GM18498 (cell line): Measurements from ENCODE around the gene PGK1.
A peak's percentile ranks its signal among the peaks of the same experiment; 100 is the strongest.
"Not testable (repeated sequence)": the region's sequence is repeated elsewhere in the genome, so short reads cannot be mapped to it uniquely, and the experiment has no call there.

Experiments
- ATAC-seq: cut with Tn5 transposase; IDR thresholded peaks from one replicate; pipeline ENCODE4 v1.9.1; 2021; ENCODE audit warnings: mild to moderate bottlenecking, moderate library complexity; ENCODE audit not compliant: unreplicated experiment

PGK1 gene

DNA sequence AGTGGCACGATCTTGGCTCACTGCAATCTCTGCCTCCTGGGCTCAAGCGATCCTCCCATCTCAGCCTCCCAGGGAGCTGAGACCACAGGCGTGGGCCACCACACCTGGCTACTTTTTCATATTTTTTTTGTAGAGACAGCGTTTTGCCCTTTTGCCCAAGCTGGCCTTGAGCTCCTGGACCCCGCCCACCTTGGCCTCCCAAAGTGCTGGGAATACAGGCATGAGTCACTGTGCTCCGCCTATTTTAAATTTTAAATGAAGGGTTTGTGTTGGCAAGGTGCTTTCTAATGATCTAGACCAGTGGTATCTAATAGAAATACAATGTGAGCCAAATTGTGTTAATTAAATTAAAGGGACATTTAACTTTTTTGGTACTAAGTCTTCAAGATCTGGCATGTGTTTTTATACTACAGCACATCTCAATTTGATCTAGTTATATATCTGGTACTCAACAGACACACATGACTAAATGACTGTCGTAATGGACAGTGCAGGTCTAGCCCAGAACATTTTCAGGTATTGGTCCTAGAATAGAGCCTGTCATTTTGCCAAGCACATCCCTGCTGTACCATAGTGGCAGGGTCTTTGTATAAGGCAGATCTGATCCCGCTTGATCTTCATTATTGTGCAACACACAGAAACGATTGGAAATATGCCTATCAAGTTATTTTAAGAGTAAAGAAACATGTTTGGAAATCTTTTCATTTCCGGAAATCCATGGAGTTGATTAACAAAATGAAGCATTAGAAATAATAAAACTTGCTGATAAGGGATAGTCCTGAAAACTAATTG lies 7.3 kb downstream of the PGK1 start:
- no peak for ATAC-seq

DNA sequence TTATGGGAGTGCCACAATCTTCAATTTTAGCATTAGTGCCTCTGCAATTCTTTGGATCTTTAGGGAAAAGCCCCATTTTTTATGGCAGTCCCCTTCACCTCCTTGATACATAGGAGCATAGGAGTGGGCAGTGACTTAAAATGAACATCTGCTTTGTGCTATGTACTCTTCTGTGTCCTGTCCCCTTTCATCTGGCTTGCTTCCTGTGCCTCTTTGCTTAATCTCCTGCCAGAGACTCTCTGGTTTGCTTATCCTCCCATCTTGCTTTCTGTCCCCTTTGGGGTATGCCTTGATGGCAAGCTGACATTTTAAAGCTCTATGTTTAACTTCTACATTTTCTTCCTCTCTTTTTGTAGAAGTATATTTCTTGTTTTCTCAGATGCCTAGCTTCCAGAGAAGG lies 12.3 kb downstream of the PGK1 start:
- ATAC-seq: no peak

DNA sequence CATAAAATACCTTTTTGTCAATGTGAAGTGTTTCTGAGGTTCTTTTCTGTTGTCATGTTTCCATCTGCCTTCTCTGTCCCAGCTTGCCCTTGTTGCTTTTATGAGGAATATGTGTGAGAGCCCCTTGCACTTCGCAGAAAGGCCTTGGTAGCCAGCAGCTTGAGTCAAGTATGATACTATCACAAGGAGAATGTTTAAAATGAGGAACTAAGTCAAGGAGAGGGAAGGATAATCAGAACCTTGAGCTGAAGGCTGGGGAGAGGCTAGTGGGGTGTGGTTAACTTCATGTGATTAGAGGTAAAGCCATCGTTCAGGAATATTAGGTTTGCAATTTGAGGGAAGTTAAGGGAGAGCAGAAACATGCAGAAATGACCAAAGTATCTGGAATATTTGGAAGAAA lies 12.7 kb downstream of the PGK1 start:
- ATAC-seq: no peak

DNA sequence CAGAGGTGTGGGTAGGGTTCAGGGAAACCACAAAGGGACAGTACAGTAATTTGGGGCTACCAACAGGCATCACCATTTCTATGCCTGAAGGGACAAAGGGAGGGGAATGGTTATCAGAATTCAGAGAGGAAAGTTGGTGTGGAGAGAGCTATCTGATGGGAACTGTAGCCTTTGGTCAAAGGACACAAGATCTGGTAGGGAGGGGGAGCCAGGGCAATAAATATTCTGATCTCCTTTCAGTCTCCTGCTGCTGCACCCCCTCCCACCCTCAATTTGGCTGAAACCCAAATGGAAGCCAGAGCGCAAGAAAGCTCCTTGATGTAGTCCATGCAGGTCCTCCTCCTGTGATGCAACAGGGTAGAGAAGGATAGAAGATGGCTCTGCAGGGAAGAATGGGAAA lies 14.6 kb downstream of the PGK1 start:
- ATAC-seq: no peak

DNA sequence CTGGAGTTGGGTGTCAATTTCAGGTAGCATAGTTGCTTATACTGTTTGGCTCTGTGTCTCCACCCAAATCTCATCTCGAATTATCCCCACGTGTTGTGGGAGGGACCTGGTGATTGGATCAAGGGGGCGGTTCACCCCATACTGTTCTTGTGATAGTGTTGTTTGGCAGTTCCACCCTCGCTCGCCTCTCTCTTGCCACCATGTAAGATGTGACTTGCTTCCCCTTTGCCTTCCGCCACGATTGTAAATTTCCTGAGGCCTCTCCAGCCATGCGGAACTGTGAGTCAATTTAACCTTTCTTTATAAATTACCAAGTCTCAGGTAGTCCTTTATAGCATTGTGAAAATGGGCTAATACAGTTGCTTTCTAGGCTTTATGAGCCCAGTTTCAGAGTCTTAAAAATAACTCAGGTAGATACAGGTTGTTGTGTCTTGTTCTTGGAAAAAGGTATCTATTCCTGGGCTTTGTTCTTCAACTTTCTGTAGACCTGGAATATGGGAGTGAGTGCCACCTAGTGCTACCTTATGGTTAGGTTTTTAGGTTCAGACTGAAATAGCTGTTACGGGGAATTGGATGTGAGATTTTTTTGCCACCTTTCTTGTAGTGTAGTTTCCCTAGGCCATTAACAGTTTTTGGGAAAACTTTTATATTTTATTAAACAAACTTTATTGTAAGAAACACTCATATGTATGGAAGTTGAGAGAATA lies 15.6 kb downstream of the PGK1 start:
- no peak for ATAC-seq

DNA sequence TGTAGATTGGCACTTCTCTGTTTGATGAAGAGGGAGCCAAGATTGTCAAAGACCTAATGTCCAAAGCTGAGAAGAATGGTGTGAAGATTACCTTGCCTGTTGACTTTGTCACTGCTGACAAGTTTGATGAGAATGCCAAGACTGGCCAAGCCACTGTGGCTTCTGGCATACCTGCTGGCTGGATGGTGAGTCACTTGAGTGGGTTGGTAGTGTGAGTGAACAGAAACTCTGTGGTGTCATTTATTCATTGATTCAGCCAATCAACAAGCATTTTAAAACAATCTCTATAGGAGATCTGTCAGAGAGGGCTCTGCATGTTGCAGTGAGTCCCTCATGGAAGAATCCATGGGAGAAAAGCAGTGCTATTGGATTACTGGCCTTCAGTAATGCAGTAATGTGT lies 19.1 kb downstream of the PGK1 start:
- ATAC-seq: no peak

DNA sequence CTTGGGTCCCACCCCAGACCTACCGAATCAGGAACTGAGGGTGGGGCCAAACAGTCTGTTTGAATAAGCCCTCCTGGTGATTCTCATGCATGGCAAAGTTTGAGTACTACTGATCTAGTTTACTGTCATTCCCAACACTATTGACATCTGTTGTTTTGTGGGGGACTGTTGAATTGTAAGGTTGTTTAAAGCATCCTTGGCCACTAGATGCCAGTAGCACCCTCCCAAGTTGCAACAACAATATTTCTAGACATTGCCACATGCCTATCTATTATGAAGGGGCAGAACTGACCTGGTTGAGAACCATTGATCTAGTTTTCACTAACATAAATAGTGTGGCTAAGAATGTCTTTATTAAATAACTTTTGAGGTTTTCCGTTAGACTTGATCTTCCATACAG lies 20.3 kb downstream of the PGK1 start:
- no peak for ATAC-seq

DNA sequence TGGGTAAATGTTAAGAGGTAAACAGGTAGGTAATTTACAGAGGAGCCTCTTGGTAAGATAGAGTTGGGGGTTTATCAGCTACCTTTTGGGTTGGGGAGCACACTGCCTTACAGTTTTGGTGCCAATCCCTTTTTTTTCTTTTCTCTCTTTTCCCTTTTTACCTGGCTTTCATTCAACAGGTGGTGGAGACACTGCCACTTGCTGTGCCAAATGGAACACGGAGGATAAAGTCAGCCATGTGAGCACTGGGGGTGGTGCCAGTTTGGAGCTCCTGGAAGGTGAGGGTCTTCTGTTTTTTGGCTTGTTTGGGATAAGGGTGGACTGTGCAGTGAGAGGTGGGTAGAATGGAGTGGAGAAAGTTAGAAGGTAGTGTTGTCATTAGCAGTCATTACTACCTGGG lies 21.1 kb downstream of the PGK1 start:
- no peak for ATAC-seq

DNA sequence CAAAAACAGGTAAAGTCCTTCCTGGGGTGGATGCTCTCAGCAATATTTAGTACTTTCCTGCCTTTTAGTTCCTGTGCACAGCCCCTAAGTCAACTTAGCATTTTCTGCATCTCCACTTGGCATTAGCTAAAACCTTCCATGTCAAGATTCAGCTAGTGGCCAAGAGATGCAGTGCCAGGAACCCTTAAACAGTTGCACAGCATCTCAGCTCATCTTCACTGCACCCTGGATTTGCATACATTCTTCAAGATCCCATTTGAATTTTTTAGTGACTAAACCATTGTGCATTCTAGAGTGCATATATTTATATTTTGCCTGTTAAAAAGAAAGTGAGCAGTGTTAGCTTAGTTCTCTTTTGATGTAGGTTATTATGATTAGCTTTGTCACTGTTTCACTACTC lies 21.7 kb downstream of the PGK1 start:
- ATAC-seq: not testable (repeated sequence)

DNA sequence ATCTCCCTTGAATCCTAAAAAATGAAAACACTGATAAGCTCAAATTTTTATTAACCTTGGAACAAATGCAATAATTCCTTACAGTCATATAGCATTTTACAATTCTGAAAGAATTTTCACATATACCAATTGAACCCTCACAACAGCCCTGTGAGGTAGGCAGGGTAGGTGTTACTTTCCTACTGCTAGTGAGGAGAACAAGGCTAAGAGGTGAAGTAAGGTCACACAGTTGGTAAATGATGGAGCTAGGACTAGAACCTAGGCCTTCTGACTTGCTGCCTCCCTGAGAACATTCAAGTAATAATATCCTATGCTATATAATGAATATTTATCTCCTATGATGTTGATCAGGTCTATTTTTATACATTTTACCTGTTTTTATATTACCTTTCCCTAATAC lies 25.7 kb downstream of the PGK1 start:
- ATAC-seq: no peak

DNA sequence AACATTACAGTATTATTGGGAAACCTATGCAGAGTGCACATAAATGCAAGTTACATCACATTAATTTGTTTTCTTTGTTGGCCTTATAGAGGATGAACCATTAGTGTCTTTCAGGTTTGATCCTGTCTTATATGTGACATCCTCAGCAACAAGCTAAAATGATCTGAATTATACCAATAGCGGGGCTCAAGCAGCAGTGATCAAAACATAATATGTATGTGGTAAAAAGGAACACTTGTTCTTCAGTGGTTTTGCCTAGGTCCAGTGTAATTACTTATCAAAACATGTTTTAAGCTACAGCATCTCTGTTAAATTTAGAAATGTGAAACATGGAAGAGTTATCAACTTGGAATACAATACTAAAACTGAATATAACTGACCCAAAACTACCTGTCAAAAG lies 26.3 kb downstream of the PGK1 start:
- ATAC-seq: no peak

DNA sequence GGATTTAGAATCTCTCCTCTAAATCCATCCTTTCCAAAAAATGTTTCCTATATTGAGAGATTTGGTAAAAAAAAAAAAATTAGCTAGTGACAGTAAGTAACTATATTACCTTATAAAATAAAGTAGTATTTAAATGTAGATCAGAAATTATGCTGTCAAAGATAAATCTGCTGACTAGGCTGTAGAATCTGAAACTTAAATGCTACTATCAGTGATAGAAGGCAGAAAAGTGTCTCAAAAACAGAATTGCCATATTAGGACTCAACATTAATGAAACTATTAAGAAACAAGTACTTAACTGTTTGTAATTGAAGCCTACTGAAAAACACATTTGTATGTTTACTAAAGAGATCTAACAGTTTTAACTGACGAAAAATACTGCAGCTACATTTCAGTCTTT lies 27.1 kb downstream of the PGK1 start:
- no peak for ATAC-seq

DNA sequence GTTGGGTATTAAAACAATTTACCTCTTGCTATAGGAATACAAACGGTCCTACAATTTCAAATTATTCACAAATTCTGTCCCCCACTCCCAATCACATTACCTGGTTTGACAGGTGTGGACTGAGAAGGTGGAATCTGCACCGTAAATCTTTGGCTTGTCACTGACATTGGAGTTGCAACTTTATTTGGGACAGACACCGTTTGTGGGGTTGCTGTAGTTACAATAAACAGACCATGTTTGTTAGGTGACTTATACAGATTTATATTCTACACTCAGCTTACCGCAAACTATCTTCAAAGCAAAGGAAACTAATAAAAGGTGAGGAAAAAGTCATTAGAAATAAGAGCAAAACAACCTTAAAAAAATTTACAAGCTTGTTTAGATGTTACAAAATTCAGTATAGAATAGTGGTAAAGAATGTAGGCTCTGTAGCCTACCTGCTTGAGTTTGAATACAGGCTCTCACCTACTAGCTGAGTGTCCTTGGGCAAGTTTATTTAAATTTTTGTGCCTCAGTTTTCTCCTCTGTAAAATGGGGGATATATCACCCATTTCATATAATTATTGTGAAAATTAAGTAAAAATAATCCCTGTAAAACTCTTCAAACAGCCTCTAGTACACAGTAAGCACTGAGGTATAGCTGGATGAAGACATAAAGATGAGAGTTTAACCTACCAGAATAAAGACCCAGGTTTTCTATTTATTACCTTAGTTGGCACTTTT lies 29.4 kb downstream of the PGK1 start:
- ATAC-seq: no peak

DNA sequence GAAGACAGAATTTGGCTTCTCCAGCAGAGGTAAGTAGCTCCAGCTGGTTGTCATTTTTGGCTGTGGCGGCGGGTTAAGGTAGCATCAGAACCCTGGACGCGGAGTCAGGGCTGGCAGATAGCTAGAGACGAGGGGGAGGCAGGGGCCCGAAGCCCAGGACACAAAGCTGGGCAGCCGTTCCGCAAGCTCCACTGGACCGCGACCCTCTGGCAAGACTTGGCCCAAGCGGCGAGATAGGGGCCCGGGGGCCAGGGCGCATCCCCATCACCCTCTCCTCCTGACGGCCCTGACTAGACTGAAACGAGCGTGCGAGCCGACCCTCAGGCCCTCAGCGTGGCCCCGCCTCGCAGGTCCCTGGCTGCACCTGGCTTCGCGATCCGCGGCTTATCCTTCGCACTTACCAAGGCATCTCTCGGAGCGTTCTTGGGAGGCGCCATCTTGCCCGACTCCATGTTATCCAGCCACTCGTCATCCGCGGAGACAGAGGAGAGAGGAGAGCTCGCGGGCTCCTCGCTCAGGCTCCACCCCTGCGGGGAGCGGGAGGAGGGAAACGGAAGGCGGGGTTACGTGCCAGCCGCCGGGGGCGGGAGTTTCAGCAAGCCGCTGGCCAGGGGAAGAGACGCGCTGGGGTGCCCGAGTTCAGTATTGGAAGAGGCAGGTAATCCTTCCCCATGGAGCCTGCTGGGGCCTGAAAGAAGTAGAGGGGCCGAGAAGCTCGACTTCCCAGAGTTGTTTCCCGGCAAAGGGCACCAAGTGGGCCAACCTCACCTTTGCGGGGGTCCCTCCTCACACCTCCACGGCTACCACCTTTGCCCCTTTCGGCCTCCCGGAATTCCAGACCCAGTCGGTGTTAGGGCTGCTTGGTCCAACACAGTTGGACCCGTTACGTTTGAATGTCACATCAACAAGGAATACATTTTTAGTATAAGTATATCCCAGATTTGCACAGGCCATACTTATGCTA lies 35.4 kb downstream of the PGK1 start, which contains the start of gene TAF9B:
Gene TAF9B, minus strand, starts transcription at position 491 of the 964 bp plus-strand sequence. Its CDS starts 39 bp downstream, at position 452.
- peak; percentile 98 for ATAC-seq

DNA sequence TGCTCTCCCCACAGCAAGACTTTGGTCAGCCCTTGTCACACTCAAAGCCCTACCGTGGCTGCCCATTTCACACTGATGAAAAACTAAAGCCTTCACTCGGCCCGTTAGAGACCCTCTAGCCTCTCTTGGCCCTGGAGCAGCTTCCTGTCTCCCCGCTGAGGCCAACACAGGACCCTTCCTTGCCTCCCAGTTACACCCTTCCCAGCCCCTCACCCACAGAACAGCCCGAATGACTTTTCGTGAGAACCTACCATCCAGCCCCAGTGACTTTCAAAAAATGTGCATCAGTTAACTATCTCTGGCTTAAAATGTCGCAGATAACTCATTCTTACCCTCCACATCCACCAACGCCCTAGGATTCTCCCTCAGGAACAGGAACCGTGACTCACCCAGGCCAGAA lies 36.2 kb downstream of the PGK1 start:
- ATAC-seq: no peak

DNA sequence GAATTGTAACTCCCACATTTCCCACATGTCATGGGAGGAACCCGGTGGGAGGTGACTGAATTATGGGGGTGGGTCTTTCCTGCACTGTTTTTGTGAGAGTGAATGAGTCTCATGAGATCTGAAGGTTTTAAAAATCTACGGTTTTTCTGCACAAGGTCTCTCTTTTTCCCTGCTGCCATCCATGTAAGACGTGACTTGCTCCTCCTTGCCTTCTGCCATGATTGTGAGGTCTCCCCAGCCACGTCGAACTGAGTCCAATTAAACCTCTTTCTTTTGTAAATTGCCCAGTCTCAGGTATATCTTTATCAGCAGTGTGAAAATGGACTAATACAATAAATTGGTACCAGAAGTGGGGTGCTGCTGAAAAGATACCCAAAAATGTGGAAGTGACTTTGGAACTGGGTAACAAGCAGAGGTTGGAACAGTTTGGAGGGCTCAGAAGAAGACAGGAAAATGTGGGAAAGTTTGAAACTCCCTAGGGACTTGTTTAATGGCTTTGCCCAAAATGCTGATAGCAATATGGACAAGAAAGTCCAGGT lies 43.0 kb downstream of the PGK1 start:
- ATAC-seq: not testable (repeated sequence)

DNA sequence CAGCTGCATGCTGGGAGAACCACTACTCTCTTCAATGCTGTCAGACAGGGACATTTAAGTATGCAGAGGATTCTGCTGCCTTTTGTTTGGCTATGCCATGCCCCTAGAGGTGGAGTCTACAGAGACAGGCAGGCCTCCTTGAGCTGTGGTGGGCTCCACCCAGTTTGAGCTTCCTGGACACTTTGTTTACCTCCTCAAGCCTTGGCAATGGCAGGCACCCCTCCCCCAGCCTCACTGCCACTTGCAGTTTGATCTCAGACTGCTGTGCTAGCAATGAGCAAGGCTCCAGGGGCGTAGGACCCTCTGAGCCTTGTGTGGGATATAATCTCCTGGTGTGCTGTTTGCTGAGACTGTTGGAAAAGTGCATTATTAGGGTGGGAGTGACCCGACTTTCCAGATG lies 53.3 kb downstream of the PGK1 start:
- not testable (repeated sequence) for ATAC-seq

DNA sequence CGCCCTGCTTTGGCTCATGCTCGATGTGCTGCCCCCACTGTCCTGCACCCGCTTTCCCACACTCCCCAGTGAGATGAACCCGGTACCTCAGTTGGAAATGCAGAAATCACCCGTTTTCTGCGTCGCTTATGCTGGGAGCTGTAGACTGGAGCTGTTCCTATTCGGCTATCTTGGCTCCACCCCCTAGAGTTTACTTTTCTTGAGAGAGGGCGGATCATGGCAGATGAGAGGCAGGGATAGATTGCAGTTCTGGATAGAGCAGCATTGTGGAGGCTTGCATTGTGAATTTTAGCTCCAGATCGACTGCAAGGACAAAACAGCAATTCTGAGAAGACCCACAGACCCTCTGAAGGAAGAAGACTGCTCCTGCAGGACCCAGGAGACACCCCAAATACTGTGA lies 53.8 kb downstream of the PGK1 start:
- not testable (repeated sequence) for ATAC-seq

DNA sequence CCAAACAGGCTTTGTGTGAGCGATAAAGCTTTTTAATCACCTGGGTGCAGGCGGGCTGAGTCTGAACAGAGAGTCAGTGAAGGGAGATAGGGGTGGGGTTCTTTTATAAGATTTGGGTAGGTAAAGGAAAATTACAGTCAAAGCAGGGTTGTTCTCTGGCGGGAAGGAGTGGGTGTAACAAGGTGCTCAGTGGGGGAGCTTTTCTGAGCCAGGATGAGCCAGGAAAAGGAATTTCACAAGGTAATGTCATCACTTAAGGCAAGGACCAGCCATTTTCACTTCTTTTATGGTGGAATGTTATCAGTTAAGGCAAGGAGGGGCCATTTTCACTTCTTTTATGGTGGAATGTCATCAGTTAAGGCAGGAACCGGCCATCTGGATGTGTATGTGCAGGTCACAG lies 56.7 kb downstream of the PGK1 start:
- not testable (repeated sequence) for ATAC-seq

DNA sequence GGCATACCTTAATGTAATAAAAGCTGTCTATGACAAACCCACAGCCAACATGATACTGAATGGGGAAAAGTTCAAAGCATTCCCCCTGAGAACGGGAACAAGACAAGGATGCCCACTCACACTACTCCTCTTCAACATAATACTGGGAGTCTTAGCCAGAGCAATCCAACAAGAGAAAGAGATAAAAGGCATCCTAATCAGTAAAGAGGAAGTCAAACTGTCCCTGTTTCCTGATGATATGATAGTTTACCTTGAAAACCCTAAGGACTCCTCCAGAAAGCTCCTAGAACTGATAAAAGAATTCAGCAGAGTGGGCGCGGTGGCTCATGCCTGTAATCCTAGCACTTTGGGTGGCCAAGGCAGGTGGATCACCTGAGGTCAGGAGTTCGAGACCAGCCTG lies 59.1 kb downstream of the PGK1 start:
- not testable (repeated sequence) for ATAC-seq
